Measurements from ENCODE around the gene SULT1A1.
"Not testable (repeated sequence)": the region's sequence is repeated elsewhere in the genome, so short reads cannot be mapped to it uniquely, and the experiment has no call there.

SULT1A1 gene

GRCh38 chr16:28569021-28569420 is 40.8 kb downstream of the SULT1A1 start:
- H3K9ac ChIP-seq (ENCODE audit: low read depth, low read length, poor library complexity, severe bottlenecking) = no peak overlapping the region
- no peak overlapping the region for H3K4me2 ChIP-seq (ENCODE audit: low read depth, low read length, poor library complexity, severe bottlenecking)
- H2AFZ ChIP-seq (ENCODE audit: low read length) = no peak overlapping the region
- no peaks in the 10 kb centered on the region for H3K27me3 ChIP-seq (ENCODE audit: insufficient read depth, low read length, poor library complexity, severe bottlenecking)
- no peaks in the 10 kb centered on the region for H3K4me1 ChIP-seq (ENCODE audit: insufficient read depth, low read length, poor library complexity, severe bottlenecking)
- no peaks in the 10 kb centered on the region for H3F3A ChIP-seq (ENCODE audit: low read depth)
- no peaks in the 10 kb centered on the region for H4K20me1 ChIP-seq (ENCODE audit: insufficient read depth, low read length, poor library complexity, severe bottlenecking)
- no peak for TF ChIP-seq EZH2phosphoT487 (IDR thresholded peaks at IDR 0.05; ENCODE audit: borderline replicate concordance)
- no peak for TF ChIP-seq CTCF (conservative IDR thresholded peaks at IDR 0.05; ENCODE audit: low read length)
- no peaks in the 10 kb centered on the region for H3K9me2 ChIP-seq (replicated peaks; ENCODE audit: low read depth, low read length)
- H3K79me2 ChIP-seq (ENCODE audit: insufficient read depth, low read length) = peaks cover 19% of the 10 kb centered on the region; the same call in 1 of the 2 replicates
- H3K4me3 ChIP-seq (ENCODE audit: low read length, poor library complexity, severe bottlenecking) = no peak overlapping the region
- H3K9me3 ChIP-seq (ENCODE audit: insufficient read depth, low read depth, low read length) = peaks cover 6% of the 10 kb centered on the region; the same call in 1 of the 2 replicates
- 0 out of 2 replicates have a peak, but pooled peaks cover 4% of the 10 kb centered on the region for H3K36me3 ChIP-seq (ENCODE audit: insufficient read depth, low read length)

GRCh38 chr16:28567292-28567691 is 42.6 kb downstream of the SULT1A1 start:
- Histone ChIP-seq H4K20me1 (ENCODE audit: insufficient read depth, low read length, poor library complexity, severe bottlenecking) (peaks cover 4% of the 10 kb centered on the region), H3K36me3 (ENCODE audit: insufficient read depth, low read length) (0 out of 2 replicates have a peak, but pooled peaks cover 4% of the 10 kb centered on the region), H3K9me3 (ENCODE audit: insufficient read depth, low read depth, low read length) (peaks cover 6% of the 10 kb centered on the region; the same call in 1 of the 2 replicates), H3K27me3 (ENCODE audit: insufficient read depth, low read length, poor library complexity, severe bottlenecking) (no peaks in the 10 kb centered on the region), H3K9ac (ENCODE audit: low read depth, low read length, poor library complexity, severe bottlenecking) (no peak overlapping the region), H3K4me3 (ENCODE audit: low read length, poor library complexity, severe bottlenecking) (no peak overlapping the region), H3K79me2 (ENCODE audit: insufficient read depth, low read length) (peaks cover 27% of the 10 kb centered on the region; the same call in 1 of the 2 replicates), H3K9me2 (replicated peaks; ENCODE audit: low read depth, low read length) (no peaks in the 10 kb centered on the region), H3K4me1 (ENCODE audit: insufficient read depth, low read length, poor library complexity, severe bottlenecking) (peaks cover 7% of the 10 kb centered on the region), H2AFZ (ENCODE audit: low read length) (no peak overlapping the region), H3F3A (ENCODE audit: low read depth) (no peaks in the 10 kb centered on the region), H3K4me2 (ENCODE audit: low read depth, low read length, poor library complexity, severe bottlenecking) (no peak overlapping the region)
- no peak for TF ChIP-seq EZH2phosphoT487 (IDR thresholded peaks at IDR 0.05; ENCODE audit: borderline replicate concordance)
- TF ChIP-seq CTCF (conservative IDR thresholded peaks at IDR 0.05; ENCODE audit: low read length) = no peak

- H2AFZ ChIP-seq (ENCODE audit: low read length); H3K9me2 ChIP-seq (replicated peaks; ENCODE audit: low read depth, low read length); H3K4me3 ChIP-seq (ENCODE audit: low read length, poor library complexity, severe bottlenecking); H3K4me2 ChIP-seq (ENCODE audit: low read depth, low read length, poor library complexity, severe bottlenecking); H3K27me3 ChIP-seq (ENCODE audit: insufficient read depth, low read length, poor library complexity, severe bottlenecking); H3K9ac ChIP-seq (ENCODE audit: low read depth, low read length, poor library complexity, severe bottlenecking); H3F3A ChIP-seq (ENCODE audit: low read depth); H3K9me3 ChIP-seq (ENCODE audit: insufficient read depth, low read depth, low read length); H3K36me3 ChIP-seq (ENCODE audit: insufficient read depth, low read length); H4K20me1 ChIP-seq (ENCODE audit: insufficient read depth, low read length, poor library complexity, severe bottlenecking): not testable (repeated sequence)
- Histone ChIP-seq H3K79me2 (ENCODE audit: insufficient read depth, low read length) (peaks cover 27% of the 10 kb centered on the region; the same call in 1 of the 2 replicates), H3K4me1 (ENCODE audit: insufficient read depth, low read length, poor library complexity, severe bottlenecking) (peaks cover 16% of the 10 kb centered on the region)
Observed at GRCh38 chr16:28566233-28566925, 43.5 kb downstream of the SULT1A1 start.

- TF ChIP-seq CTCF (conservative IDR thresholded peaks at IDR 0.05; ENCODE audit: low read length) (no peak), EZH2phosphoT487 (IDR thresholded peaks at IDR 0.05; ENCODE audit: borderline replicate concordance) (no peak)
- H4K20me1 ChIP-seq (ENCODE audit: insufficient read depth, low read length, poor library complexity, severe bottlenecking) = peaks cover 4% of the 10 kb centered on the region
- H3K9me3 ChIP-seq (ENCODE audit: insufficient read depth, low read depth, low read length) = peaks cover 6% of the 10 kb centered on the region; the same call in 1 of the 2 replicates
- peaks cover 17% of the 10 kb centered on the region for H3K4me1 ChIP-seq (ENCODE audit: insufficient read depth, low read length, poor library complexity, severe bottlenecking)
- H3F3A ChIP-seq (ENCODE audit: low read depth) = no peaks in the 10 kb centered on the region
- H3K36me3 ChIP-seq (ENCODE audit: insufficient read depth, low read length) = 0 out of 2 replicates have a peak, but pooled peaks cover 4% of the 10 kb centered on the region
- H3K9me2 ChIP-seq (replicated peaks; ENCODE audit: low read depth, low read length) = no peaks in the 10 kb centered on the region
- H3K27me3 ChIP-seq (ENCODE audit: insufficient read depth, low read length, poor library complexity, severe bottlenecking) = no peaks in the 10 kb centered on the region
- no peak overlapping the region for H3K9ac ChIP-seq (ENCODE audit: low read depth, low read length, poor library complexity, severe bottlenecking)
- H3K4me3 ChIP-seq (ENCODE audit: low read length, poor library complexity, severe bottlenecking) = no peak overlapping the region
- no peak overlapping the region for H2AFZ ChIP-seq (ENCODE audit: low read length)
- no peak overlapping the region for H3K4me2 ChIP-seq (ENCODE audit: low read depth, low read length, poor library complexity, severe bottlenecking)
- H3K79me2 ChIP-seq (ENCODE audit: insufficient read depth, low read length) = peaks cover 19% of the 10 kb centered on the region
Observed at GRCh38 chr16:28563218-28563617, 46.6 kb downstream of the SULT1A1 start.
